ENCODE results near the gene MT1B. TPM values are rescaled to one million over a fixed set of nuclear protein-coding genes. Genes with fewer than 3 reads are reported as not detected.

Gene MT1B
- total and polyA plus RNA-seq, 4 donors = 1.2 to 1.5 TPM; not detected in 2

GRCh38 chr16:56675685-56676210 is 24.1 kb downstream of the MT1B start:
- no peaks in the 10 kb centered on the region for H3K27me3 ChIP-seq (ENCODE audit: control insufficient read depth in 4 of 4, insufficient read depth in 4 of 4, low read length in 3 of 4)
- H3K4me1 ChIP-seq (ENCODE audit: control insufficient read depth in 4 of 4, insufficient read depth in 4 of 4, low read length in 3 of 4) = peaks cover 0 to 7% (median 2%) of the 10 kb centered on the region in 4 donors
- H3K36me3 ChIP-seq (ENCODE audit: control insufficient read depth in 4 of 4, insufficient read depth in 3 of 4, low read depth in 1 of 4, low read length in 3 of 4) = no peaks in the 10 kb centered on the region
- no peak overlapping the region for H3K27ac ChIP-seq (ENCODE audit: low read depth in 1 of 2, low read length in 2 of 2)
- DNase-seq (ENCODE audit: low spot score) = no peak
- 27% methylated on average over 32 of the region's 32 CpGs for WGBS
- H3K4me3 ChIP-seq (ENCODE audit: low read depth in 1 of 3, low read length in 3 of 3) = peak overlapping the region in 2 of 3 donors; percentile 15 to 17
- H3K9ac ChIP-seq (ENCODE audit: low read depth in 1 of 2, low read length in 2 of 2) = no peak overlapping the region
- no peaks in the 10 kb centered on the region for H3K9me3 ChIP-seq (ENCODE audit: control insufficient read depth in 4 of 4, low read length in 3 of 4)
- no peak for TF ChIP-seq YY1 (IDR thresholded peaks at IDR 0.05)
- no peak for TF ChIP-seq HNF4A (conservative IDR thresholded peaks at IDR 0.05)
- TF ChIP-seq, protein P1, sequence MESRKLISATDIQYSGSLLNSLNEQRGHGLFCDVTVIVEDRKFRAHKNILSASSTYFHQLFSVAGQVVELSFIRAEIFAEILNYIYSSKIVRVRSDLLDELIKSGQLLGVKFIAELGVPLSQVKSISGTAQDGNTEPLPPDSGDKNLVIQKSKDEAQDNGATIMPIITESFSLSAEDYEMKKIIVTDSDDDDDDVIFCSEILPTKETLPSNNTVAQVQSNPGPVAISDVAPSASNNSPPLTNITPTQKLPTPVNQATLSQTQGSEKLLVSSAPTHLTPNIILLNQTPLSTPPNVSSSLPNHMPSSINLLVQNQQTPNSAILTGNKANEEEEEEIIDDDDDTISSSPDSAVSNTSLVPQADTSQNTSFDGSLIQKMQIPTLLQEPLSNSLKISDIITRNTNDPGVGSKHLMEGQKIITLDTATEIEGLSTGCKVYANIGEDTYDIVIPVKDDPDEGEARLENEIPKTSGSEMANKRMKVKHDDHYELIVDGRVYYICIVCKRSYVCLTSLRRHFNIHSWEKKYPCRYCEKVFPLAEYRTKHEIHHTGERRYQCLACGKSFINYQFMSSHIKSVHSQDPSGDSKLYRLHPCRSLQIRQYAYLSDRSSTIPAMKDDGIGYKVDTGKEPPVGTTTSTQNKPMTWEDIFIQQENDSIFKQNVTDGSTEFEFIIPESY (IDR thresholded peaks at IDR 0.05) = no peak
- TF ChIP-seq RAD21 (IDR thresholded peaks at IDR 0.05) = no peak
- no peak for TF ChIP-seq NR2F2 (IDR thresholded peaks at IDR 0.05)

DNA sequence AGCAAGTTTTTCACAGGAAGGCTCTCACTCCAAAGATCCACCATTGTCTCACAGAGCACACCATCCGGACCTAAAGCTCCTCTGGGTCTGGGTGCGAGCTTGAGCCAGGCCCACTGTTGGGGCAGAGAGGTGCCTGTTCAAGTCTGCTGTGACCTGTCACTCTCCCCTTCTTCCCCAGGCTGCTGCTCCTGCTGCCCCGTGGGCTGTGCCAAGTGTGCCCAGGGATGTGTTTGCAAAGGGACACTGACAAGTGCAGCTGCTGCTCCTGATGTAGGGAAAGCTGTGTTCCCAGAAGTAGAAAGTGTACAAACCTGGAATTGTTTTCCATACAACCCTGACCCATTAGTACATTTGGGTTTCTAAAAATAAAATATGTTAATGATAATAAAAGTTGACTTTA is 25.8 kb downstream of the MT1B start:
- 86% methylated on average over 3 of the region's 3 CpGs for WGBS
- Histone ChIP-seq H3K36me3 (ENCODE audit: control insufficient read depth in 4 of 4, insufficient read depth in 3 of 4, low read depth in 1 of 4, low read length in 3 of 4) (no peaks in the 10 kb centered on the region), H3K4me1 (ENCODE audit: control insufficient read depth in 4 of 4, insufficient read depth in 4 of 4, low read length in 3 of 4) (peaks cover 2 to 17% (median 10%) of the 10 kb centered on the region in 4 donors), H3K9ac (ENCODE audit: low read depth in 1 of 2, low read length in 2 of 2) (no peak overlapping the region), H3K27me3 (ENCODE audit: control insufficient read depth in 4 of 4, insufficient read depth in 4 of 4, low read length in 3 of 4) (no peaks in the 10 kb centered on the region), H3K4me3 (ENCODE audit: low read depth in 1 of 3, low read length in 3 of 3) (no peak overlapping the region), H3K27ac (ENCODE audit: low read depth in 1 of 2, low read length in 2 of 2) (no peak overlapping the region), H3K9me3 (ENCODE audit: control insufficient read depth in 4 of 4, low read length in 3 of 4) (no peaks in the 10 kb centered on the region)
- DNase-seq (ENCODE audit: low spot score) = no peak
- no peak for TF ChIP-seq RXRA (IDR thresholded peaks at IDR 0.05)
- TF ChIP-seq YY1 (IDR thresholded peaks at IDR 0.05) = no peak
- TF ChIP-seq, protein P1 (IDR thresholded peaks at IDR 0.05) = no peak
- no peak for TF ChIP-seq MAX (IDR thresholded peaks at IDR 0.05)

DNA sequence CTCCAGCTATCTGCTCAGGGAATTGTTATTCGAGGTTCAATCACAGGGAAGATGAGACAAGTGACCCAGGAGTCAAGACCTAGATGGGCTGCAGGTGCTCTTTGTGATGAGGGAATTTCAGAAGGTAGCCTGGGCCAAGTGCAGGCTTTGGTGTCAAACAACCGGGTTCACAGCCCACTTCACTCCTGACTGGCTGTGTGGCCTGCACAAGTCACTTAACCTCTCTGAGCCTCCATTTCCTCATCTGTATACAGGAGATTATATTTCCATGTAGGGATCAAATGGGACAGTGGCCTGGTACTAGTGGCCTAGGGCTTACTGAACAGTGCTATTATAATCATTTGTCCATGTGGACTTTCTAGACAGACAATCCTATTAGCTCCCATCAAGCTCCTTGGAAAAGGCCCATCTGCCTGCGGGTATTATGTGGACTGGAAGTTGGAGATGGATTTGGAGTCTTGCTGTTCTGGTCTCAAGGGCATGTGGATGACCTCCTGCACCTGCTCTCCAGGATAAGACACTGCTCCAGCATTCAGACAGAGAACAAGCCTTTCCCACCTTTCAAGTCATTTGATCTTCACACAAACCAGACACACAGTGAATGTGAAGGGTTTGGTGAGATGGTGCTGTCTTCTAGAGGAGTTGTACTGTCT is 27.5 kb downstream of the MT1B start:
- H3K27me3 ChIP-seq (ENCODE audit: control insufficient read depth in 4 of 4, insufficient read depth in 4 of 4, low read length in 3 of 4) = no peaks in the 10 kb centered on the region
- WGBS = 96% methylated on average over 3 of the region's 3 CpGs
- TF ChIP-seq ATF3 (IDR thresholded peaks at IDR 0.05) (no peak), REST (IDR thresholded peaks at IDR 0.05) (no peak), FOXA1 (IDR thresholded peaks at IDR 0.05) (no peak), JUND (IDR thresholded peaks at IDR 0.05) (no peak), MAX (IDR thresholded peaks at IDR 0.05) (no peak), EGR1 (IDR thresholded peaks at IDR 0.05; ENCODE audit: low read depth in 2 of 2) (no peak), FOXA2 (IDR thresholded peaks at IDR 0.05) (no peak)
- TF ChIP-seq, protein P2, sequence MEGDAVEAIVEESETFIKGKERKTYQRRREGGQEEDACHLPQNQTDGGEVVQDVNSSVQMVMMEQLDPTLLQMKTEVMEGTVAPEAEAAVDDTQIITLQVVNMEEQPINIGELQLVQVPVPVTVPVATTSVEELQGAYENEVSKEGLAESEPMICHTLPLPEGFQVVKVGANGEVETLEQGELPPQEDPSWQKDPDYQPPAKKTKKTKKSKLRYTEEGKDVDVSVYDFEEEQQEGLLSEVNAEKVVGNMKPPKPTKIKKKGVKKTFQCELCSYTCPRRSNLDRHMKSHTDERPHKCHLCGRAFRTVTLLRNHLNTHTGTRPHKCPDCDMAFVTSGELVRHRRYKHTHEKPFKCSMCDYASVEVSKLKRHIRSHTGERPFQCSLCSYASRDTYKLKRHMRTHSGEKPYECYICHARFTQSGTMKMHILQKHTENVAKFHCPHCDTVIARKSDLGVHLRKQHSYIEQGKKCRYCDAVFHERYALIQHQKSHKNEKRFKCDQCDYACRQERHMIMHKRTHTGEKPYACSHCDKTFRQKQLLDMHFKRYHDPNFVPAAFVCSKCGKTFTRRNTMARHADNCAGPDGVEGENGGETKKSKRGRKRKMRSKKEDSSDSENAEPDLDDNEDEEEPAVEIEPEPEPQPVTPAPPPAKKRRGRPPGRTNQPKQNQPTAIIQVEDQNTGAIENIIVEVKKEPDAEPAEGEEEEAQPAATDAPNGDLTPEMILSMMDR (IDR thresholded peaks at IDR 0.05; ENCODE audit: low read depth, low read length, missing input control) = no peak

More for the DNA sequence above, 27.5 kb downstream of the MT1B start:
- no peaks in the 10 kb centered on the region for H3K9me3 ChIP-seq (ENCODE audit: control insufficient read depth in 4 of 4, low read length in 3 of 4)
- no peaks in the 10 kb centered on the region for H3K36me3 ChIP-seq (ENCODE audit: control insufficient read depth in 4 of 4, insufficient read depth in 3 of 4, low read depth in 1 of 4, low read length in 3 of 4)
- H3K4me3 ChIP-seq (ENCODE audit: low read depth in 1 of 3, low read length in 3 of 3) = no peak overlapping the region
- DNase-seq (ENCODE audit: low spot score) = no peak
- H3K27ac ChIP-seq (ENCODE audit: low read depth in 1 of 2, low read length in 2 of 2) = no peak overlapping the region
- peaks cover 2 to 19% (median 12%) of the 10 kb centered on the region in 4 donors for H3K4me1 ChIP-seq (ENCODE audit: control insufficient read depth in 4 of 4, insufficient read depth in 4 of 4, low read length in 3 of 4)
- H3K9ac ChIP-seq (ENCODE audit: low read depth in 1 of 2, low read length in 2 of 2) = no peak overlapping the region

All from liver (tissue), 9 donors.